ENCODE results near the gene SERGEF. TPM values are rescaled to one million over a fixed set of nuclear protein-coding genes. Genes with fewer than 3 reads are reported as not detected.

The SERGEF gene
- total RNA-seq, 1 donor from 2014 or later = 26.2 TPM

DNA sequence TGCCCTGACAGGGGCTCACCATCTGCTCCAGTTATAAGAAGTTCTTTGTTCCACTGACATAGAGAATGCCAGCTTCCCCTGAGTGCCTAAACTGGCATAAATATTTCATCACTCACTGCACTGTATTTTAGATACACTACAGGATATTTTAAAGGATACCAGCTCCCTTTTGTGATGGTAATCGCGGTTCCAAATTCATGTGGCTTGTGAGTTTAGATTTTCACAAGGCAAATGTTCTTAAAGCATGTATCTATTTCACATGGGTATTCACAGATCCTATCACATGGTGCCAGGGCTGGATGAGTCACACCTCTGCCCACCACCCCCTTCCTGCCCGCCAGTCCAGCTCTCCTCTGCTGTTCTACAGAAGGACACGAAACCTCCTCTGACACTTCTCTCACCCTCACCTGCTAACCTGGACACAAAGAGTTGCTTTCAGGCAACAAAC is 172.7 kb downstream of the SERGEF start:
- H3K9me3 Mint-ChIP-seq = no peaks in the 10 kb centered on the region
- H3K27ac Mint-ChIP-seq = no peak overlapping the region
- no peaks in the 10 kb centered on the region for H3K27me3 Mint-ChIP-seq
- no peaks in the 10 kb centered on the region for H3K4me1 Mint-ChIP-seq
- intact Hi-C loops (cut with micrococcal nuclease) = no loop called here
- DNase-seq = no peak
- H3K36me3 Mint-ChIP-seq (ENCODE audit: low read depth) = no peaks in the 10 kb centered on the region
- H3K4me3 Mint-ChIP-seq = no peak overlapping the region

GRCh38 chr11:17839450-17839849 is 173.4 kb downstream of the SERGEF start:
- intact Hi-C loops (cut with micrococcal nuclease) = no loop called here

GRCh38 chr11:17838102-17838501 is 174.7 kb downstream of the SERGEF start:
- H3K36me3 Mint-ChIP-seq (ENCODE audit: low read depth) = no peaks in the 10 kb centered on the region
- no peaks in the 10 kb centered on the region for H3K27me3 Mint-ChIP-seq
- H3K4me1 Mint-ChIP-seq = no peaks in the 10 kb centered on the region
- H3K4me3 Mint-ChIP-seq = no peak overlapping the region
- H3K9me3 Mint-ChIP-seq = no peaks in the 10 kb centered on the region
- intact Hi-C loops (cut with micrococcal nuclease) = no loop called here
- DNase-seq = no peak
- H3K27ac Mint-ChIP-seq = no peak overlapping the region

More at GRCh38 chr11:17839450-17839849, 173.4 kb downstream of the SERGEF start:
- H3K27ac Mint-ChIP-seq = no peak overlapping the region
- H3K4me1 Mint-ChIP-seq = no peaks in the 10 kb centered on the region
- no peaks in the 10 kb centered on the region for H3K9me3 Mint-ChIP-seq
- H3K4me3 Mint-ChIP-seq = no peak overlapping the region
- no peaks in the 10 kb centered on the region for H3K27me3 Mint-ChIP-seq
- H3K36me3 Mint-ChIP-seq (ENCODE audit: low read depth) = no peaks in the 10 kb centered on the region
- DNase-seq = no peak

GRCh38 chr11:17831883-17832282 is 181.0 kb downstream of the SERGEF start:
- no peaks in the 10 kb centered on the region for H3K4me1 Mint-ChIP-seq
- H3K27me3 Mint-ChIP-seq = no peaks in the 10 kb centered on the region
- H3K9me3 Mint-ChIP-seq = no peaks in the 10 kb centered on the region
- H3K4me3 Mint-ChIP-seq = no peak overlapping the region
- no peaks in the 10 kb centered on the region for H3K36me3 Mint-ChIP-seq (ENCODE audit: low read depth)
- DNase-seq = no peak
- intact Hi-C loops (cut with micrococcal nuclease) = no loop called here
- no peak overlapping the region for H3K27ac Mint-ChIP-seq

- no peak overlapping the region for H3K4me3 Mint-ChIP-seq
- no peaks in the 10 kb centered on the region for H3K36me3 Mint-ChIP-seq (ENCODE audit: low read depth)
- no peaks in the 10 kb centered on the region for H3K4me1 Mint-ChIP-seq
- no peaks in the 10 kb centered on the region for H3K9me3 Mint-ChIP-seq
- no peaks in the 10 kb centered on the region for H3K27me3 Mint-ChIP-seq
- intact Hi-C loops (cut with micrococcal nuclease) = no loop called here
- H3K27ac Mint-ChIP-seq = no peak overlapping the region
- DNase-seq = no peak
Observed at GRCh38 chr11:17831228-17831627, 181.6 kb downstream of the SERGEF start.

DNA sequence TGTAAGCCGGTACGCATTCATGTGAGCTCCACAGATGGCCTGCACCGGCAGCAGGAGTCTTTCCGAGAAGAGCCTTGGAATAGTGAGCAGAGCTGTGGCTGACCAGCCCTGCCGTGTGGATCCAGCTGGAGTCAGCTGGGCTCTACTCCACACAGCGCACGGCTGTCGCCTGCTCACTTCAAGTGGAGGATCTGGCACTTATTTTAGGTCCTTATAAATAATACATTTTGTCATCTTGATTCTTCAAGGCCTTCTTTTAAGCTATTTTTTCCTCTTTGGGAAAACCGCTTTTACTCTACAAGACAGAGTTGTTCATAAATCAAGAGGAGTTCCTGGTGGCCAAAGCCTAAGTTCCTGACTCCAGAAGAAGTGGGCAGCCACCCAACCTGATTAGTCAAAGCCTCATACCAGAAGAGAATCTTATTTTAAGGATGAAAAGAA is 184.5 kb downstream of the SERGEF start:
- intact Hi-C loops (cut with micrococcal nuclease) = no loop called here
- Mint-ChIP-seq H3K27ac (no peak overlapping the region), H3K27me3 (no peaks in the 10 kb centered on the region), H3K36me3 (ENCODE audit: low read depth) (no peaks in the 10 kb centered on the region), H3K4me3 (no peak overlapping the region), H3K9me3 (no peaks in the 10 kb centered on the region), H3K4me1 (no peaks in the 10 kb centered on the region)
- DNase-seq = no peak

- Mint-ChIP-seq H3K27me3 (no peaks in the 10 kb centered on the region), H3K27ac (no peak overlapping the region)
- intact Hi-C loops (cut with micrococcal nuclease) = no loop called here
Observed at GRCh38 chr11:17827006-17827405, 185.8 kb downstream of the SERGEF start.

DNA sequence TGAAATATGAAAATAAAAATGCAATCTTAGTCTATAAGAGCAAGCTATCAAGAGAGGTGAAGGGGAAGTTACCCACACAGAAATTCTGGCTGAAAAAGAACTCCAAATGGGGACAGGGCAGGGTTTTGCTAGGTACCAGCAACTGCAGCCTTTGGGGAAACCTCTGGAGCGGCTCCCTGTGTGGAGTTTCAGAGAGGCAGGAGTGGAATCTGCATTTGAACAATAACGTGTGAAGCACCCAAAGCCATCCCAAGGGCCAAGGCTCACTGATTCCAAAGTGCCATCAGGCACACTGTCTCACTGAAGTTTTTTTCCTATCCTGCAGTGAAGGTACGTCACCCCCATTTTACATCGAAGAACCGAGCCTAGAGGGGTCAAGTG is 190.5 kb downstream of the SERGEF start:
- Mint-ChIP-seq H3K4me3 (no peak overlapping the region), H3K4me1 (no peaks in the 10 kb centered on the region), H3K36me3 (ENCODE audit: low read depth) (no peaks in the 10 kb centered on the region), H3K27me3 (no peaks in the 10 kb centered on the region), H3K27ac (no peak overlapping the region), H3K9me3 (no peaks in the 10 kb centered on the region)
- intact Hi-C loops (cut with micrococcal nuclease) = no loop called here
- DNase-seq = no peak

More at GRCh38 chr11:17827006-17827405, 185.8 kb downstream of the SERGEF start:
- Mint-ChIP-seq H3K9me3 (no peaks in the 10 kb centered on the region), H3K4me1 (no peaks in the 10 kb centered on the region), H3K4me3 (no peak overlapping the region), H3K36me3 (ENCODE audit: low read depth) (no peaks in the 10 kb centered on the region)
- DNase-seq = no peak

- intact Hi-C loops (cut with micrococcal nuclease) = no loop called here
- no peak for DNase-seq
Observed at GRCh38 chr11:17821648-17822400, 191.0 kb downstream of the SERGEF start.

DNA sequence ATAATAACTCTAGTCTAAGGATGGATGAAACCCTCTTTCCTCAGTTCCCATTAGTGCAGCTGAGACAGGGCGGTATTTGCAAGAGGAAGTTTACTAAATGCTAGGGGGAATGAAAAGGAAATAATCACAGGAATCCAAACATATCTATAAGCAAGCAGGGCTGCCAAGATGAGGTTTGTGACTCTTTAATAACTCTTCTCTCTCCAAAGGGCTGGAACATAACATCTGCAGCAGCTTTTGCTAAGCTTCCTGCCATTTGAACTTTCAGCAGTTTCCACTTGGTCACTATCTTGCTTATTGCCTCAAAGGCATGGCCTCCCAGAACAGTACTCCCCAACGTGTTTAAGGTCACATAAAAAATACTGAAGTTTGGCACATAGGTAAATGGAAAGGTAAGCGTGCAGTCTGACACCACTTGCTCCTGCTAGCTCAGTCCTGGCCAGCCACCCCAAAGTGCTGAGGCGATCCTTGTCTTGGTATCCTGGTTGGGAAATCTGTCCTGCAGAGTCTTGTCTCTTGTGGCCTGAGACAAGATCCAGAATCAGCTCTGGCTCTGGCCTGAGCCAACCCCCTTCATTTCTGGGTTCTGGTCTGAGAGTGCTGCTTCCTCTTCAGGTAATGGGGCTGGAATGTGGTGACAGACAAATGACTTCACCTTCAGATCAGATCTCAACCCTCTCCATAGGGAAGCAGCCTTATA is 196.5 kb downstream of the SERGEF start:
- no peaks in the 10 kb centered on the region for H3K4me1 Mint-ChIP-seq
- no peak for DNase-seq
- no peak overlapping the region for H3K4me3 Mint-ChIP-seq
- no peaks in the 10 kb centered on the region for H3K9me3 Mint-ChIP-seq
- intact Hi-C loops (cut with micrococcal nuclease) = no loop called here
- H3K27ac Mint-ChIP-seq = no peak overlapping the region
- no peaks in the 10 kb centered on the region for H3K27me3 Mint-ChIP-seq
- no peaks in the 10 kb centered on the region for H3K36me3 Mint-ChIP-seq (ENCODE audit: low read depth)

More at GRCh38 chr11:17821648-17822400, 191.0 kb downstream of the SERGEF start:
- Mint-ChIP-seq H3K36me3 (ENCODE audit: low read depth) (no peaks in the 10 kb centered on the region), H3K27ac (no peak overlapping the region), H3K9me3 (no peaks in the 10 kb centered on the region), H3K27me3 (no peaks in the 10 kb centered on the region), H3K4me3 (no peak overlapping the region), H3K4me1 (no peaks in the 10 kb centered on the region)

GRCh38 chr11:17814546-17814945 is 198.3 kb downstream of the SERGEF start:
- no peaks in the 10 kb centered on the region for H3K27me3 Mint-ChIP-seq
- no peak for DNase-seq
- no peaks in the 10 kb centered on the region for H3K36me3 Mint-ChIP-seq (ENCODE audit: low read depth)
- H3K27ac Mint-ChIP-seq = no peak overlapping the region
- intact Hi-C loops (cut with micrococcal nuclease) = no loop called here
- no peak overlapping the region for H3K4me3 Mint-ChIP-seq
- H3K4me1 Mint-ChIP-seq = no peaks in the 10 kb centered on the region
- no peaks in the 10 kb centered on the region for H3K9me3 Mint-ChIP-seq

DNA sequence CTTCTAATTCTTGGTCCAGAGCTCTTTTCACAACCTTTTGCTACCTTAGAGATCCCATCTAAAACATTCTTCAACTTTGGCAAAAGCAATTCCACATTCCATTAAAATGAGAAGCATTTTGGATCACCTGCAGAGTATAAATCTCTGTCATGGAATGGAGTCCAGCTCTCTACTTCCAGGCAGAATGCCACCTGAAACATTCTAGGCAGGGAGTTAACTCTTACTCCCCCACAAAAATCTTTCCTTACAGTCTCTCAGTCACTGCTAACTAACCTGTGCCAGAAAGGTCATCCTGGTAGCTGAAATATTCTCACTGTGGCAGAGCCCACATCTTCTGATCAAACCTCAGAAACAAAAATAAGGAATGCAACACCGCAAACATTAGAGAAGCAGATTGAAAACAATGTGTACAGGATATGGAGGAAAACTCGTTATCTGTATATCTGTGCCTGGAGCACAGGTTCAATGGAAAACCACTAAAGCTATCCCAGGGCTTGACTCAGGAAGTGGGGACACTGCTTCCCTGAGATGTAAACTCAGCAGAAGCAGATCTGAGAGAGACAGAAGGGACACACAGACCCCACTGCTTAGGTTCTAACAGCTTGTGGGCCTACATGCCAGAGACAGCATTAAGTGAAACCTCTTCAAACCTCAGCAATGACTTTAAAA is 199.3 kb downstream of the SERGEF start:
- no peak for DNase-seq
- H3K27me3 Mint-ChIP-seq = no peaks in the 10 kb centered on the region
- no peaks in the 10 kb centered on the region for H3K9me3 Mint-ChIP-seq
- no peak overlapping the region for H3K4me3 Mint-ChIP-seq
- H3K36me3 Mint-ChIP-seq (ENCODE audit: low read depth) = no peaks in the 10 kb centered on the region
- H3K27ac Mint-ChIP-seq = no peak overlapping the region
- intact Hi-C loops (cut with micrococcal nuclease) = no loop called here
- H3K4me1 Mint-ChIP-seq = no peaks in the 10 kb centered on the region

- no peaks in the 10 kb centered on the region for H3K9me3 Mint-ChIP-seq
- no peak overlapping the region for H3K4me3 Mint-ChIP-seq
- no peak overlapping the region for H3K27ac Mint-ChIP-seq
- no peaks in the 10 kb centered on the region for H3K4me1 Mint-ChIP-seq
- no peaks in the 10 kb centered on the region for H3K36me3 Mint-ChIP-seq (ENCODE audit: low read depth)
- intact Hi-C loops (cut with micrococcal nuclease) = no loop called here
- DNase-seq = no peak
- H3K27me3 Mint-ChIP-seq = no peaks in the 10 kb centered on the region
Observed at GRCh38 chr11:17812865-17813187, 200.0 kb downstream of the SERGEF start.
